MCF 10A (cell line): ENCODE results near the gene SNRNP70. TPM values are rescaled to one million over a fixed set of nuclear protein-coding genes. Genes with fewer than 3 reads are reported as not detected.

ENCODE experiments used
- BruUV-seq: library from RNA; stranded (reverse); fragments of 400-500 nt; replicated peaks from 2 replicates; lab custom pipeline; 2021; lab: Mats Ljungman, UMichigan
- CTCF ChIA-PET: fragments of 300-600 bp; sonication (Branson Sonifier 250); formaldehyde crosslinking; extraction: SDS; loops from one replicate; lab custom pipeline; 2021; ENCODE audit warnings: antibody characterized with exemption, inconsistent platforms; lab: Yijun Ruan, JAX
- POLR2A ChIA-PET: fragments of 300-600, 350-650 bp; sonication (Branson Sonifier 250); formaldehyde crosslinking; extraction: SDS; loops from one replicate; lab custom pipeline; 2020; ENCODE audit warnings: antibody characterized with exemption, inconsistent platforms; lab: Yijun Ruan, JAX
- DNase-seq: peaks from one replicate; pipeline ENCODE4 v3.0.0-alpha.2; 2018; ENCODE audit not compliant: unreplicated experiment
- H3K27ac Mint-ChIP-seq: one replicate; pipeline ENCODE4 v1.8.0; 2022; ENCODE audit warnings: mild to moderate bottlenecking, low read depth, mixed read lengths; ENCODE audit not compliant: unreplicated experiment
- H3K27me3 Mint-ChIP-seq: one replicate; pipeline ENCODE4 v1.8.0; 2022; ENCODE audit warnings: mixed read lengths; ENCODE audit not compliant: insufficient read depth, unreplicated experiment
- H3K36me3 Mint-ChIP-seq: one replicate; pipeline ENCODE4 v1.8.0; 2022; ENCODE audit warnings: mild to moderate bottlenecking, moderate library complexity, mixed read lengths; ENCODE audit not compliant: insufficient read depth, unreplicated experiment
- H3K4me1 Mint-ChIP-seq: one replicate; pipeline ENCODE4 v1.8.0; 2022; ENCODE audit warnings: mixed read lengths; ENCODE audit not compliant: insufficient read depth, unreplicated experiment
- H3K4me3 Mint-ChIP-seq: one replicate; pipeline ENCODE4 v1.8.0; 2022; ENCODE audit warnings: mild to moderate bottlenecking, moderate library complexity, mixed read lengths; ENCODE audit not compliant: unreplicated experiment
- H3K9me3 Mint-ChIP-seq: one replicate; pipeline ENCODE4 v1.8.0; 2022; ENCODE audit warnings: mixed read lengths; ENCODE audit not compliant: unreplicated experiment
- CTCF ChIP-seq: fragments of 200-600 bp; IDR thresholded peaks from one replicate; pipeline ENCODE4 v1.8.0; 2022; ENCODE audit warnings: antibody characterized with exemption, mild to moderate bottlenecking; ENCODE audit not compliant: unreplicated experiment
- intact Hi-C: fragments of 100-400 bp; cut with micrococcal nuclease; formaldehyde crosslinking; loops from 2 replicates; pipeline ENCODE4 v1.14.1; 2022
- total RNA-seq: library from RNA; stranded (reverse); gene quantifications from 2 replicates; pipeline ENCODE4 v1.2.3, GENCODE V29; 2022

The SNRNP70 gene
- total RNA-seq, 1 experiment from 2014 or later: 199 TPM

GRCh38 chr19:49111218-49111998, 26.2 kb downstream of the SNRNP70 start:
- Mint-ChIP-seq H3K27me3 (no peaks in the 10 kb centered on the region), H3K36me3 (peaks cover 47% of the 10 kb centered on the region), H3K9me3 (no peaks in the 10 kb centered on the region), H3K4me1 (peaks cover 17% of the 10 kb centered on the region), H3K4me3 (no peak overlapping the region), H3K27ac (no peak overlapping the region)
- no peak for TF ChIP-seq CTCF
- DNase-seq: no peak
- intact Hi-C loops: loop anchor here (5.0 kb wide), 1 partner anchor 36 kb away; no protein-coding TSS in a partner anchor
- CTCF ChIA-PET: interaction anchor here (0.6 to 1.0 kb wide), 2 partner anchors 35 to 88 kb away, joined by 4 read pairs; no protein-coding TSS in a partner anchor
- POLR2A ChIA-PET: interaction anchor here (0.5 to 0.7 kb wide), 2 partner anchors 36 to 759 kb away, joined by 3 read pairs; no protein-coding TSS in a partner anchor
- no TSS peak for BruUV-seq

GRCh38 chr19:49113762-49114629, 28.7 kb downstream of the SNRNP70 start, which contains the start of gene LIN7B:
TSS of gene LIN7B (plus strand) at chr19:49114370. CDS start at chr19:49114405, 35 bp downstream.
- BruUV-seq: no TSS peak
- Mint-ChIP-seq H3K4me3 (peak within 1 kb of the TSS; percentile 73), H3K36me3 (peaks cover 36% of the 10 kb centered on the region), H3K27me3 (no peaks in the 10 kb centered on the region), H3K9me3 (no peaks in the 10 kb centered on the region), H3K27ac (no peak within 1 kb of the TSS), H3K4me1 (peaks cover 34% of the 10 kb centered on the region)
- POLR2A ChIA-PET: interaction anchor here (0.9 to 2.2 kb wide), 15 partner anchors 9 to 755 kb away, joined by 3 to 8 read pairs (median 4); partner anchors contain the start of genes GYS1, RUVBL2 and TRPM4
- peak; percentile 30 for TF ChIP-seq CTCF
- DNase-seq: peak; percentile 62
- intact Hi-C loops: loop anchor here (5.0 kb wide), 1 partner anchor 33 kb away; no protein-coding TSS in a partner anchor
- CTCF ChIA-PET: interaction anchor here (0.7 to 3.8 kb wide), 16 partner anchors 9 to 121 kb away, joined by 3 to 22 read pairs (median 5); partner anchors contain the start of genes GYS1 and RUVBL2

- TF ChIP-seq CTCF: no peak
- CTCF ChIA-PET: interaction anchor here (0.5 to 3.8 kb wide), 15 partner anchors 9 to 122 kb away, joined by 3 to 22 read pairs (median 5); partner anchors contain the start of genes GYS1 and RUVBL2
- H3K4me3 Mint-ChIP-seq: peak overlapping the region; percentile 73
- H3K4me1 Mint-ChIP-seq: peaks cover 34% of the 10 kb centered on the region
- intact Hi-C loops: loop anchor here (5.0 kb wide), 1 partner anchor 33 kb away; no protein-coding TSS in a partner anchor
- no peak overlapping the region for H3K27ac Mint-ChIP-seq
- H3K27me3 Mint-ChIP-seq: no peaks in the 10 kb centered on the region
- H3K9me3 Mint-ChIP-seq: no peaks in the 10 kb centered on the region
- BruUV-seq: no TSS peak
- peaks cover 28% of the 10 kb centered on the region for H3K36me3 Mint-ChIP-seq
- DNase-seq: no peak
- POLR2A ChIA-PET: interaction anchor here (0.6 to 2.2 kb wide), 17 partner anchors 9 to 755 kb away, joined by 3 to 8 read pairs (median 4); partner anchors contain the start of genes GYS1, RUVBL2 and TRPM4
These were observed 29.5 kb downstream of the SNRNP70 start for GRCh38 chr19:49114630-49115363.
